GM19455 (cell line): ENCODE results near the gene KPNA5.
A peak's percentile ranks its signal among the peaks of the same experiment; 100 is the strongest.
"Not testable (repeated sequence)": the region's sequence is repeated elsewhere in the genome, so short reads cannot be mapped to it uniquely, and the experiment has no call there.

Experiments used
- ATAC-seq: cut with Tn5 transposase; IDR thresholded peaks from one replicate; pipeline ENCODE4 v1.9.1; 2021; ENCODE audit not compliant: unreplicated experiment

Gene KPNA5

DNA sequence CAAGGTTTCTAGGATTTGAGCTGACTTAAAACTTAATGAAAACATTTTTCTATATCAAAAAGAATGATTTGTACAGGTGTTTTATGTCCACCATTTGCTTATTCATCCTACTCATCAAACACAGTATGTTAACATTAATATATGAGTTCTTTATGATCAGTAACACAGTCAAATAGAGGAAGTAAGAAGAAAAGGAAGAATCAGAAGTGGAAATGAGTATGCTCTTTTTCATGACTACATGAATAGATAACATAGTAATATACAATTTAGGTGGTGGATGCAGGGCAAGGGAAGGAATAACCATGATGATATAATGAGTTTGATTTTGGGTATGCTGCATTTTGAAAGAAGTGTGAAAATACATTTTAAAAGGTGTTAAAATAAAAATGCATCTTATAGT lies 16.5 kb downstream of the KPNA5 start:
- ATAC-seq = peak; percentile 56

DNA sequence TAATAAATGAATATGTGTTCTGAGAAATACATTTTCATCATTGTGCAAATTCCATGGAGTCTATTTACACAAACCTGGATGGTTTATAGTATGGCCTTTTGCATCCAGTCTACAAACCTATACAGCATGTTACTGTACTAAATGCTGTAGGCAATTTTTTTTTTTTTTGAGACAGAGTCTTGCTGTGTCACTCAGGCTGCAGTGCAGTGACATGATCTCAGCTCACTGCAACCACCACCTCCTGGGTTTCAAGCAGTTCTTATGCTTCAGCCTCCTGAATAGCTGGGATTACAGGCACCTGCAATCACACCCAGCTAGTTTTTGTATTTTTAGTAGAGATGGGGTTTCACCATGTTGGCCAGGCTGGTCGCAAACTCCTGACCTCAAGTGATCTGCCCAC lies 22.9 kb downstream of the KPNA5 start:
- not testable (repeated sequence) for ATAC-seq

DNA sequence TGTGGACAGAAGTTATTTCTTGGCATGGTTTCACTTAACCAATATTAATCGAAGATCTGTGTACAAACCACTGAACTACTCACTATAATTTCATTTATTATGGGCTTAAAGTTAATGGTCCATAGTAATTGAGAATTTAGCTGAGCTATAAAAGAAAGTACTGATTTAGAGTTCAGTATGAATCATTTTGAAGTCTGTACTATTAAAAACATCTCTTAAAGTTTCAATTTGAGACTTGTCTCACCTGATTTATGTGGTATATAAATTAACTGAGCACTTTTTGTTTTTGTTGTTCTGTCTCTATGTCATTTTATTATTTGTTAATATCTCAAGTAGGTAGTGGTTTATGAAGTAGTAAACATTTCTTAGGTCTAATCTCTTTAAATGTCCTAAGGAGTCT lies 24.9 kb downstream of the KPNA5 start:
- ATAC-seq = no peak

DNA sequence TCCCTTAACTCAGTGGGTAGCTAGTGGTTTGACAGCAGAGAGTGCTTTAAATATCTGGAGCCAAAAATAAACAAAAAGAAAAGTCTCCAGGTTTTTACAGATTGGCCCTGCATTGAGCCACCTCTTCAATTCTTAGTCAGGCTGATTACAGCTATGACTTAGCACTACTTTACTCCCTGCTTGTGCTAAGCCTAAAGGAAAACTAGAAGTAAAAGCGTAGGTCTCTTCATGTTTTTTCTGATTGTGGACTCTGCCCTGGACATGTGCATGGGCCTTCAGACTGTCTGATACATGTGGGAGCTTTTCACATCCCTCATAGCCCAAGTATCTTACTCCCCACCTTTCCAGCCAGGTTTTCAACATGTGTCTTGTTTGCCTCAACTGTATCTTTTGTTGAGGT lies 33.3 kb downstream of the KPNA5 start:
- ATAC-seq = no peak

DNA sequence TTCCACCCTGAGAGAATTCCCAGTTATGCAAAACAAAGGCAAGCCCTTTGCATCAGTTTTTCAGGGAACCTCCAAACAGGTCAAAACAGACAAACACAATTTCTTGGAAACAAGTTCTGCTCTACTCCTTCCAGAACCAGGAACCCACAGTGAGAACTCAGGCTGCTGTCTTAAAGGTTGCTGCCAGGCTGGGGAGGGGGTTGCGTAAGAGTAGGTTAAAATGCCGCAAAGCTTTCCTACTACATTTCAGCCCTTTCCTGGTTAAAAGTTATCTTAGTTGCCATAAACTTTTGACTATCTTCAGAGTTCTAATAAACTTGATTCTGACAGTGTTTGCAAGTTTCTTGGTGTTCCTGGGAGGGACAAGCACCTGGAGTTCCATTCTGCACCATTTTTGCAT lies 33.8 kb downstream of the KPNA5 start:
- ATAC-seq = no peak

DNA sequence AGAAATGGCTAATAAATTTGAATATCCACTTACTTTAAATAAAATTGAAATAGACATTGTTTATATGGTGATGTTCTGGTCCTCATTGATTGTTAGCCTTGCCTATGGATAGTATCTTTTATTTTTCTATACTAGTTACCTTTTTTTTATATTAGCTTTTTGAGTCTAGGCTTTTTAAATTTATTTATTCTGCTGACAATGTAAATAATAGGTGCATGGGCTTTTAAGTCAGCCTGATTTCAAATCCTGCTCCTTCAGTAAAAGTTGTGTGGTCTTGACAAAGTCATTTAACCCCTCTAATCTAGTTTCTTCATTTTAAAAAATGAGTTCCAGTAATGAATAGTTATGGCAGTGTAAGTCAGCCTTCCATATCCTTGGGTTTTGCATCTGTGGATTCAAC lies 45.9 kb downstream of the KPNA5 start:
- ATAC-seq = no peak

DNA sequence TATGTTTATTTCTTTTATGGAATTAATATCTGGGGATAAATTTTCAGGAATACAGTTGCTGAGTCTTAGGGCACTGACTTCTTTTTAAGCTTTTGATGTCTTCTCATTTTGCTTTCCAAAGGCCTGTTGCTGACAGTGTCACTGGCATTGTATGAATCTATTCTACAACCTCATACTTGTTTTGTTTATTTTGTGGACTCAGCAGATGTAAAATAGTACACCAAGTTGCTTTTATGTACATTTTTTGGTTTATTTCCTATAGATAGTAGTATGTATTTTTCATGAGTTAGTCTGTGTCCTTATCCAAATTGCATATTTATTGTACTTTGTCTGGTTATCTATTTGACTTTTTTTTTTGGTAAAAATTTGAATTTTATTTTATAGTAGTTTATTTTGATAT lies 49.5 kb downstream of the KPNA5 start:
- no peak for ATAC-seq

DNA sequence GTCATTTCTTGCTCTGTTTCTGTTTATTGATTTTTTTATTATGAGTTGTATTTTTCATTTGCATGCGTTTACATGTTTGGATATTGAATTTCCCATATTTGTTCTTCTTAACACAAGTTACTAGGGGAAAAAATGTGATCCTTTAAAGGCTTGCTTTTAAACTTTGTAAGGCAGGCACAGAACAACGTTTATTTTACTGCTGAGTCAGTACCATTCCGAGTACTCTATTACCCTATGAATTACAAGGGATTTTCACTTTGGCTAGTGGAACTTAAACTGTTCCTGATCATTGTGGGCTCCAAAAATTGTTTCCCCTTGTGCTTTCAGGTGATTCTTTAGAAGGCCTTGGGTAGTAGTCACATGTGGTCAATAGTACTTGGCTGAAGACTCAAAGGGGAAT lies 56.0 kb downstream of the KPNA5 start:
- ATAC-seq = no peak

DNA sequence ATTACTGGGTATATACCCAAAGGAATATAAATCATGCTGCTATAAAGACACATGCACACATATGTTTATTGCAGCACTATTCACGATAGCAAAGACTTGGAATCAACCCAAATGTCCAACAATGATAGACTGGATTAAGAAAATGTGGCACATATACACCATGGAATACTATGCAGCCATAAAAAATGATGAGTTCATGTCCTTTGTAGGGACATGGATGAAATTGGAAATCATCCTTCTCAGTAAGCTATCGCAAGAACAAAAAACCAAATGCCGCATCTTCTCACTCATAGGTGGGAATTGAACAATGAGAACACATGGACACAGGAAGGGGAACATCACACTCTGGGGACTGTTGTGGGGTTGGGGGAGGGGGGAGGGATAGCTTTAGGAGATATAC lies 59.5 kb downstream of the KPNA5 start:
- ATAC-seq = not testable (repeated sequence)

DNA sequence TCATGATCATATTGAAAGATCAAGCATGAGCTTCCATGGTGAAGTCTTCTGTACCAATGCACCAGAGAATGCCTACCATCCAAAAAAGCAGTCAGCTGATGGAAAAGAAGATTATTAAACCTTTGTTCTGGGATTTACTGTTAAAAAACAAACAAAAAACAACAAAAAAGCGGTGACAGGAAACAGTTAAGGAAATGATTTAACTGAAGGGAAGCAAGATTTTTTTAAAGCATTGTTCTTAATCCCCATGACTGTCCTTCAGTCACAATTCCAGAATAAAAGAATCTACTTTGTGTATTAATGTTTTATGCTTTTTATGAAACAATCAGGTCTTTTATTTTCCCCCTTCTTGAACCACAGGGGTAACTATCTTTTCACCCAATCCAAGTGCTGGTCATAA lies 60.6 kb downstream of the KPNA5 start:
- no peak for ATAC-seq

DNA sequence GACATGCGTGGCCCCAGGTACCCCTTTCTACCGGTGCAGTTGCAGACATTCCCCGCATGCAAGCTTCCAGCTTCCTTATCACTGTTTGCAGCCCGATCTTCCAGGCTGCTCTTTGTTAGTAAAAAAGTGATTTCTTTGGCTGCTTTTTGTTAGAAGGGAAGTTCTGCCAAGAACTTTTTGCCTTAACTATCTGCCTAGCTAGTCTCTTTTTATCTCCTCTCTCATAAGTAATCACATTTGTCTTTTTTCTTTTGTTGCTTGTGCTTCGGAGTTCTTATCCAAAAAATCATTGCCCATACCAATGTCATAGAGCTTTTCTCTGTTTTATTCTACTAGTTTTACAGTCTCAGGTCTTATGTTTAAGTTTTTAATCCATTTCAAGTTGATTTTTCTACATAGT lies 64.2 kb downstream of the KPNA5 start:
- ATAC-seq = no peak

DNA sequence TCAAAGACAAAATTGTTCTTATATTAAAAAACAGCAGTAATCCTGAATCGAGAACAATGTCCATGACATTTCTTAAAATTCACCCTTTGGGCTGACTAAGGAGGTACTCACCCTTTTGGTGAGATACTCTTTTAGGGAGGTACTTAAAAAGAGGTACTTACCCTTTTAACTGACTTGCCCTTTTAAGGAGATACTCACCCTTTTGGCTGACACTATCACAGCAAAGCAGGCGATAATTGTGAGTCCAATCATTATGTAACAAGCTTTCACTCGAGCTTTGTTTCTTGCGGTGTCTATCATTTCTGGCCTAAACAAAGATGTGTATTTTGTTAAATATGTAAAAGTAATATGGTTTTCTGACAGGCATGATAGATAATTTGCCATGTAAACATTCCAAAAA lies 80.8 kb downstream of the KPNA5 start:
- ATAC-seq = no peak

DNA sequence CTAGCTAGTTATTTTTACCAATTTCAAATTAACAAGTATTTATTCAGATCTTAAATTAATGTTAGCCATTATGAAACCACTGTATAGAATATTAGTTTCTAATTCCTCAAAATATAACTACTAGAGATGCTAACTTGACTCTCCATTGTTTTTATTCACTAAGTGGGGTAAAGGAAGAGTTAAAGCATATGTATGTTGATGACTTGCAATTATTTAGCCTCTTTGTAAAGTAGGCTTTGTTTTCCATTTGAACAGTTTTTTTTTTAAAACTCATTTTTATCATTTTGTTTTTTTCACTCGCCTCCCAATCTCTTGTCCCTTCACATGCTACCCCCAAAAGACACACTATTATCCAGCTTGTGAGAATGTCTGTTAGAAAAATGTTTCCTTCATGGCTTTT lies 81.2 kb downstream of the KPNA5 start:
- ATAC-seq = no peak

DNA sequence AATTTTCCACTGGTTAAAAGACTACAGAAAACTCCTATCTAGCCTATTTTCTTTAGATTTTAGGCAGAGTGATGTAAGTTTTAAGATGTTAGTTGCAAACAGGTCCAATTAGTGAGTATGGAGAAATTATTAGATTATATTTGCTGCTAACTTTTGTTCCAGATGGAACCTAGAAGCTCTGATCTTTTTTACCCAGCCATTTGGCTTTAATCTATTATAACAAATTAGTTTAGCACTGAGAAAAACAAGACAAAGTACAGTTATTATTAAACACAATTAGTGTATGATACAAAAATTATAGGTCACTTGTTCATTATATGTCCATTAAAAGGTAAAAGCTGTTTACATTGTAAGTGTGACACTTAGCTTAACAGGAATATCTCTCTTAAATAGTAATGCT lies 82.0 kb downstream of the KPNA5 start:
- no peak for ATAC-seq

DNA sequence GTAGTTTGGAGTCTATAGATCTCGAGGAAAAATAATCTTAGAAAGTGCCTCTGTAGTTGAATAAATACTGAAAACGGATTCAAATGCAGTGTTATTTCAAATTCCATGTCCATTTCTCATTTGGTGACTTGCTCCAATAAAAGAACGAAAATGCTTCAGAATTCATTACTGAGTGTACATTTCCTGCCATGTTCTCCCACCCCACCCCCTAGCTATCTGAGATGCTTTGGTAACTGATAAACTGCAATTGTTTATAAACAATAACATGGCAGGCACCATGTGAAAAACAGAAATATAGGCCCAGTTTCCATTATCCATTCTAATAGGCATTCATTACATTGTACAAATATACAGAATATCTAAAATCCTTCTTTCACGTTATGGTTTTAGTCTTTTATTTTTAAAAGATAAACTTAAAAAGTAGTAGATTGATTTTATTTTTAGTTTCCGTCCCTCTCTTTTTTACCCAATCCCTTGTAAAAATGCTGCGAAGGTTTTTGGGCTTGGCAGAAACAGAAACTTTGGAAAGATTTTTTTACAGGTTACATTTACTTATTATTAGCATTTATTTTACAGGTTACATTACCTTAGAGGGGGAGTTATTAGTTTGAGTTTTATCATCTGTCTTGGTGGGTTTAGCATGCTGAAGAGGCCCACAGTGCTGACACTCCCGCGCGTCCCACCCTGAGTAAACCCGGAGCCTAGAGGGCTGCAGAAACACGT lies 83.1 kb downstream of the KPNA5 start:
- ATAC-seq = no peak

DNA sequence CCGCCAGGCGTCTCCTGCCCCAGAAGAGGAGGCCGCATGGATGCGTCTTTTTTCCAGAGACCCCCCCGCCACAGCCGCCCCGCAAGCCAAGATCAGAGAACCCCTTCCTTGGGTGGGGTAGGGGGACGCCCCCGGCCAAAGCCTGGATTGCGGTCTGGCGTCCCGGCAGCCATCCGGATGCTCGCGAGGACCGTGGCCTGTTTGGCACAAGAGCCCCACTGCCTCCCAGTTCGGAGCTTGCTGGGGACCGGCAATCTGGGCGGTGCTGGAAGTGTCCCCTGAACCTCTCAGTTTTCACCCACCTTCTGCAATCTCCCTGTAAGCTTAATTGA lies 83.6 kb downstream of the KPNA5 start:
- ATAC-seq = no peak

DNA sequence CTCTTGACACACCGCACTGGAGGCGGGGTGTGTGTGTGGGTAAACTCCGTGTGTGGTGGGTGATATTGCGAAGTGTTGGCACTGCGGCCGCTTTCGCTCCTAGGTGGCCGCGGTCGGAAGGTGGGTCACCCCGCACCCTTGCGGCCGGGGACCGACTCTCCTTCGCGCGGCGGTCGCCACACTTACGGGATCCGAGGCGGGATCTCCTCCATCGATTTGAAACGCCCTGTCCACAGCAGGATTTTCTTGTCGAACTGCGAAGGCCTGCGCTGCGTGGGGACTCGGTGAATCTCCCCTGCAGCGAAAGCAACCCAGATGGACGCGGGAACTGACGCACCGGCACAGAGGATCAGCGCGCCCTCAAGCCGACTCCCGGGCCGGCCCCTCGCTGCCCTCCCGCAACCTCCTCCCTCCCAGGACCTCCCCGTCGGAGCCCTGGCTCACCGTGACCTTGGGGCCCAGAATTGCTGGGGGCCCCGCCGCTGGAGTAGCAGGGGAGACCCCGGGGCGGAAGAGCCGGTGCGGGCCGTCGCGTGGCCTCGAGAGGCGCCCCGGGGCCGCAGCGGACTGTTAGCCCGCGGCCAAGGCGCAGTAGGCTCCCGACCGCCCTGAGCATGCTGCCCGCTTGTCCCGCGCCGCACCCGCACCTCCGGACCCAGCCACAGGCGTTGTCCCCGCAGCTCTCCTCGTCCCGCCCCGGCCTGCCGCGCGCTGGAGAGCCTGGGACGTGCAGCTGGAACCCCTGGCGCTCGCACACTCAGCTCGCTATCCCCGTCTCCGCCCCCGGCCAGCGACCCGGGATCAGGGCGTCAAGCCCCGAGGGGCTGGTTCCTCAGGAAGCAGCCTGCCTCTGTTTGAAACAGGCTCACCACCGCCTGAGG lies 84.2 kb downstream of the KPNA5 start, which contains the start of gene FAM162B:
Gene FAM162B, minus strand, starts transcription at position 759 of the 881 bp plus-strand sequence. Its CDS starts 143 bp downstream, at position 616.
- no peak for ATAC-seq

DNA sequence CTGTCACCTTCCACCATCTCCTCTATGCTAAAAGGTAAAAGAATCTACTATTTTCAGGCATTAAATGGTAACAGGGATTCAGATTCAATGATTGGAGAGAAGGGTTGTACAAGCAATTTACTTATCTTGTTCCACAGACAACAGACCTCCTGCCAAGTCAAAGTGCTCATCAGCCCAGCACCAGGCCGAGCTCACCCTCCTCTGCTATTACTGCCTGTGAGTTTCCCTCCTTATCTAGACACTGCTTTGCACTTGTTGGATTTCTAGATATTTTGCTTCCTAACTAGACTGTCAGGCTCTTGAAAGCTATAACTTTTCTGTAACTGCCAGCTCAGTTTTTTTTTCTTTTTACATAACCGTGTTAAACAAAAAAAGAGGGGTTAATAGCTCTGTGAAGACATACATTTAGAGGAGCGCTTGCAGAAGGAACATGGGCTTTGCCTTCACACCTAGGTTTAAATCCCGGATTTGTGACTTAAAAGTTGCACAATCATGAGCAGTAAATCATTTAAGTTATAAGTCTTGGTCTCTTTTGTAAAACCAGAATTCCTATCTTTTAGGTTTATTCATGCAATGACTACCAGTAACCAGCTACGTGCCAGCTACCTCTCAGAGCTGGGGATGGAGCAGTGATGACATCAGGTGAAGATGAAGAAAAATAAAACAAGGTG lies 85.6 kb downstream of the KPNA5 start:
- ATAC-seq = no peak

DNA sequence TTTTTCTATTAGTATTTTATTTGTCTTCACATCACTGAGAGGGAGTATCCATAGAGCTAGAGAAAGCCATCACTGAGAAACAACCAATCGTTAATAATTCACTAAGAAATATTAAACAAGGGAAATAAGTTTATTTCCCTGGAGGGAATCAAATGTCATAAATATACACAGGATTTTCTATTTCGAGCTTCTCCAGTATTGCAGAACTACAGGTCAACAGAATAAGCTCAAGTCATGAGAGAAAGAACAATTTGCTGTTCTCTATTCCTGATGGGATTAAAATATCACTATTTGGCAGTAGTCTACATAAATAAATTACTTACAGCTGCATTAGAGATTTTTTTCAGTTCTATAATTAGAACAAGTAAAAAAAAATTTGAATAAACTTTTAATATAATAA lies 86.7 kb downstream of the KPNA5 start:
- no peak for ATAC-seq

DNA sequence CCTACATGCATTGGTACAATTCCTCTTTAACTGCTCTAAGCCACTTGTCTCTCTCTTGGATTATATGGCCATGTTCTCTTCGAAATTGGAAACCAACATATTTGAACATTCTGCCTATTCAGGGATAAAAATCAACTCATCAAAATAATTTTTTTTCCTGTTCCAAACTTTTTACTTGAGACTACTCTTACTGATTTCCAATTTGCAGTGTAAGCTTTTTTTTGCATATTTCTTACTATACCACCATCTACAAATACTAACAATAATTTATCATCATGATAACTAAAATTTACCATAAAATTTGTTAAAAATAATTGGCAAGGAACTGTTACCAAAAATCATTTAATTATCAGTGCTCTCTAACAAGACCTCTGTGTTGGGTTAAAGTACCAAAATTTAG lies 91.4 kb downstream of the KPNA5 start:
- ATAC-seq = no peak

DNA sequence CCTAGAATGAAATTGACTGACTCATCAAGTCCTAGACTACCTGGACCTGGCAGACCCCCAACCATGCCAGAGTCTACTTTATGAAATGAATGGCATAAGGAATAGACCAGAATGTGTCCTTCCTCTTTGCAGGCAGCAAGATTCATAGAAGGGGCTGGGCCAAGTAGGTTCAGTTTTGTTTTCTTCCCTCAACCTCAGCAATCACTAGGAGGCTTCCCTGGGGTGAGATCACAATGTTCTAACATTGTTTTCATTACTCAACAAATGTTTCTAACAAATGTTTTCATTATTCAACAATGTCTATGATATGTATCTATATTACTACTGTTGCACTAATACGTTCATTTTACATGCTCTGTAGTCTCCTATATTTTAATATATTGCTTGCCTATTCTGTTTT lies 92.9 kb downstream of the KPNA5 start:
- ATAC-seq = no peak

DNA sequence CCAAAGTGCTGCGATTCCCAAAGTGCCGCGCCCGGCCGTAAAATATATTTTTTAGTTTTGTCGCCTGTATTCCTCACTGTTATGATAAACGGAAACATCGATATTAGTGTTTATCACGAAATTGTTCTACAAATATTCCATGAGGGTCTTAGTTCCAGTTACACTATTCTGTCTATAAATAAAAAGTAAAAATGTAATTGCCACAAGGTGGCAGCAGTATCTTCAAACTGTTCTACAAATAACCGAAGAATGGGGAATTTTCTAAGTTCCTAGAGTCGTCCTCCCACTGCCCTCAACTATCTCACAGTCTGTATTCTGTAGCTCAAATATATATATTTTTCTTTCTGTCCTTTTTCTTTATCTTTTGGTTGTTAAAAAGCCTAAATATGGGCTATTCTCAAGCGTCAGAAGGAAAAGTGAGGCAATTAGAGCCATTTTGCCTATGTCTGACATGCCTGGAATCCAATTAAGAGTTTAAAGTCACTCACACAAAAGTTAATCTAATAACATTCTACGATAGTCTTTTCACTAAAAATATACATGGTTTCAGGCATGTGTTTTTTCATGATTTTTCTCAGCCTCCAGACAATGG lies 98.7 kb downstream of the KPNA5 start:
- no peak for ATAC-seq
